GM12891 (cell line): ENCODE measurements around the gene FAM107A. TPM values are rescaled to one million over a fixed set of nuclear protein-coding genes. Genes with fewer than 3 reads are reported as not detected.

Experiments
- DNase-seq: peaks from one replicate; pipeline ENCODE4 v3.0.0; 2011; ENCODE audit warnings: low spot score; ENCODE audit not compliant: insufficient read length
- FAIRE-seq: peaks from 2 replicates; lab custom pipeline; 2011; peaks lifted over from hg19 to GRCh38; lab: Jason Lieb, UNC
- PAX5 ChIP-seq: IDR thresholded peaks from 2 replicates; pipeline ENCODE4 v1.6.1; 2011; ENCODE audit warnings: low read length, moderate library complexity, mild to moderate bottlenecking; ENCODE audit not compliant: insufficient read depth, severe bottlenecking
- POLR2A ChIP-seq: IDR thresholded peaks from 2 replicates; pipeline ENCODE4 v1.6.1; 2011; ENCODE audit warnings: low read depth, low read length, control low read depth
- POLR2AphosphoS5 ChIP-seq: IDR thresholded peaks from 2 replicates; pipeline ENCODE4 v1.6.1; 2011; ENCODE audit warnings: low read depth, low read length, control low read depth
- POU2F2 ChIP-seq: IDR thresholded peaks from 2 replicates; pipeline ENCODE4 v1.6.1; 2011; ENCODE audit warnings: low read depth, mild to moderate bottlenecking, control low read depth, low read length, moderate library complexity
- SPI1 ChIP-seq: IDR thresholded peaks from 2 replicates; pipeline ENCODE4 v1.6.1; 2011; ENCODE audit warnings: low read depth, low read length, control low read depth
- TAF1 ChIP-seq: IDR thresholded peaks from 2 replicates; pipeline ENCODE4 v1.6.1; 2011; ENCODE audit warnings: low read depth, low read length, control low read depth
- polyA plus RNA-seq: library from polyadenylated mRNA; unstranded; fragments of >200 nt; gene quantifications from one replicate; pipeline ENCODE4 v1.2.1, GENCODE V29; 2012; ENCODE audit warnings: low read depth, missing spikeins, inconsistent platforms; ENCODE audit not compliant: missing spikeins

FAM107A gene
- not detected for polyA plus RNA-seq

- DNase-seq (no peak), FAIRE-seq (no peak)
- TF ChIP-seq SPI1 (no peak), POLR2AphosphoS5 (no peak), POLR2A (no peak), TAF1 (no peak), POU2F2 (no peak), PAX5 (no peak)
Measured at GRCh38 chr3:58577269-58577821, at the start of gene FAM107A. TSS of gene FAM107A (minus strand) at chr3:58577391. CDS start at chr3:58569860, 7,531 bp downstream.

GRCh38 chr3:58625196-58625824 is 48.1 kb upstream of the FAM107A start:
- TF ChIP-seq PAX5 (no peak), POLR2AphosphoS5 (no peak), POU2F2 (no peak), TAF1 (no peak), SPI1 (no peak), POLR2A (no peak)
- DNase-seq (no peak), FAIRE-seq (no peak)

- TF ChIP-seq TAF1 (no peak), PAX5 (no peak), POLR2AphosphoS5 (no peak), SPI1 (no peak), POLR2A (no peak)
- DNase-seq (no peak), FAIRE-seq (no peak)
Measured at GRCh38 chr3:58624550-58624949, 47.4 kb upstream of the FAM107A start.

GRCh38 chr3:58623961-58624360 is 46.8 kb upstream of the FAM107A start:
- no peak for TF ChIP-seq POLR2A
- no peak for TF ChIP-seq PAX5
- TF ChIP-seq POLR2AphosphoS5, result no peak
- no peak for TF ChIP-seq POU2F2
- TF ChIP-seq SPI1, result no peak
- no peak for TF ChIP-seq TAF1
- DNase-seq, result no peak
- FAIRE-seq, result no peak

GRCh38 chr3:58623478-58623877 is 46.3 kb upstream of the FAM107A start:
- TF ChIP-seq POLR2AphosphoS5 (no peak), SPI1 (no peak), POU2F2 (no peak), TAF1 (no peak), PAX5 (no peak), POLR2A (no peak)
- no peak for DNase-seq
- no peak for FAIRE-seq

GRCh38 chr3:58622892-58623291 is 45.7 kb upstream of the FAM107A start:
- no peak for FAIRE-seq
- no peak for TF ChIP-seq TAF1
- no peak for TF ChIP-seq POLR2A
- TF ChIP-seq POU2F2, result no peak
- no peak for TF ChIP-seq POLR2AphosphoS5
- no peak for TF ChIP-seq PAX5
- no peak for TF ChIP-seq SPI1
- no peak for DNase-seq

GRCh38 chr3:58622436-58622835 is 45.2 kb upstream of the FAM107A start:
- FAIRE-seq (no peak), DNase-seq (no peak)
- TF ChIP-seq PAX5 (no peak), SPI1 (no peak), POLR2AphosphoS5 (no peak), POLR2A (no peak), TAF1 (no peak), POU2F2 (no peak)

GRCh38 chr3:58621086-58621830 is 44.1 kb upstream of the FAM107A start:
- no peak for FAIRE-seq
- TF ChIP-seq TAF1 (no peak), PAX5 (no peak), POLR2A (no peak), POLR2AphosphoS5 (no peak), SPI1 (no peak), POU2F2 (no peak)
- DNase-seq, result no peak

GRCh38 chr3:58620421-58620820 is 43.2 kb upstream of the FAM107A start:
- TF ChIP-seq PAX5, result no peak
- TF ChIP-seq TAF1, result no peak
- no peak for TF ChIP-seq SPI1
- TF ChIP-seq POLR2A, result no peak
- no peak for TF ChIP-seq POU2F2
- no peak for TF ChIP-seq POLR2AphosphoS5
- DNase-seq, result no peak
- no peak for FAIRE-seq

GRCh38 chr3:58617338-58617761 is 40.2 kb upstream of the FAM107A start:
- DNase-seq (no peak), FAIRE-seq (no peak)
- no peak for TF ChIP-seq POLR2A
- no peak for TF ChIP-seq TAF1
- no peak for TF ChIP-seq POLR2AphosphoS5
- no peak for TF ChIP-seq PAX5
- no peak for TF ChIP-seq SPI1
